ENCODE results near the gene ZNF714.

The ZNF714 gene

DNA sequence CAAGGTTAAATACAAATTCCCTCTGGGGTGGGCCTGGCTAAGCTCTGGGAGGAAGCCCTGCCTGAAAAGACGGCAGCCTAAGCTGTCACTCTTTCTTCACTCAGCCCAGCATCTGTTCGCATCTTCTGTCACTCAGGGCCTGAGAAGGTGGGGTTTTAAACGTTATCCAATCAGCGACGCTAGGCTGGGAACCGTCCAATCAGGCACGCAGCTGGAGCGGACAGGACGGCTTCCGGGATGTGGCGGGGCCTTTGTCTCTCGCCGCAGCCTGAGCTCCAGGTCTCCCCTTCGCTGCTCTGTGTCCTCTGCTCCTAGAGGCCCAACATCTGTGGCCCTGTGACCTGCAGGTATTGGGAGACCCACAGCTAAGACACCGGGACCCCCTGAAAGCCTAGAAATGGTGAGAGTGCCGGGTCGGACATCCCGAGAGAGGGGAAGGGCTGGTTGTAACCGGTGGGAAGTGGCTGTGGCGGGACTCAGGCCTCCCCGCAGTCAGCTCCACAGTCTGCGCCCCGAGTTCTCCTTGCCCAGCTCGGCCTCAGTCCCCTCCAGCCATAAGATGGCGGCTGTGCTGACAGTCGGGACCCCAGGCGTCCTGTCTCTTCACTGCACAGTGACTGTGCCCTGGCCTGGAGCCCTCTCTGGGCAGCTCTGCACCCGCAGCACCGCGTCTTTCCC, 59.9 kb downstream of the ZNF714 start, which contains the start of gene ZNF431:
TSS of gene ZNF431 (plus strand) at position 254 of the 678 bp plus-strand sequence. CDS start at position 398, 144 bp downstream.
- Histone ChIP-seq H3K9me3 (replicated peaks in 1 of 11) (peaks cover 36 to 41% (median 39%) of the 10 kb centered on the region in 11 experiments), H4K20me1 (peaks cover 0 to 5% (median 0%) of the 10 kb centered on the region in 11 experiments; a peak in 1 of 22 replicates), H3K27ac (peak within 1 kb of the TSS; percentile 87 to 97 (median 93)), H3K4me3 (peak within 1 kb of the TSS; percentile 75 to 94 (median 88)), H3K36me3 (peaks cover 37 to 40% (median 39%) of the 10 kb centered on the region in 11 experiments), H3K4me1 (peaks cover 0 to 15% (median 10%) of the 10 kb centered on the region in 10 experiments; a peak in 12 of 20 replicates), H3K9ac (peak within 1 kb of the TSS; percentile 89 to 97 (median 94)), H3K27me3 (no peaks in the 10 kb centered on the region), H3K4me2 (peak within 1 kb of the TSS; percentile 71 to 93 (median 85))
- no peak for TF ChIP-seq Cebpa-rat (IDR thresholded peaks at IDR 0.05)

DNA sequence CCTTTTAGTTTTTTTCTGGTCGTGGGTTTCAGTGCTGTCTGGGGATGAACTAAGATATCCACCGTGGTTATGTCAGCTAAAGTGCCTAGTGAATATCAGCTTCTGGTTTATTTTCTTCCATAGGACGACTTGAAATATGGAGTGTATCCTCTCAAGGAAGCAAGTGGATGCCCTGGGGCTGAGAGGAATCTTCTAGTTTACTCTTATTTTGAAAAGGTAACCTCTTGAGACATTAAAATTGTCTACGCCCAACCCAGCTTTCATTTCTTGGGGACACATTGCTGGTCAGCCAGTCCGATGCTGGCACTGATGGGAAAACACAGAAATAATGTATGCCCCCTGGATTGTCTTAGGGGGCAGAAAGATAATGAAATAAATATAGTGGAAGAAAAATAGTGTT, 61.4 kb downstream of the ZNF714 start:
- peaks cover 0 to 5% (median 0%) of the 10 kb centered on the region in 11 experiments; a peak in 1 of 22 replicates for H4K20me1 ChIP-seq
- H3K27me3 ChIP-seq = no peaks in the 10 kb centered on the region
- peaks cover 0 to 15% (median 10%) of the 10 kb centered on the region in 10 experiments; a peak in 12 of 20 replicates for H3K4me1 ChIP-seq
- peak overlapping the region in 1 of 11 experiments; percentile 91; a peak in 1 of 22 replicates for H3K27ac ChIP-seq
- peaks cover 51 to 56% (median 54%) of the 10 kb centered on the region in 11 experiments for H3K9me3 ChIP-seq (replicated peaks in 1 of 11)
- H3K9ac ChIP-seq = peak overlapping the region in 6 of 11 experiments; percentile 89 to 97 (median 94); a peak in 4 of 22 replicates
- H3K4me2 ChIP-seq = peak overlapping the region; percentile 71 to 93 (median 85); a peak in 21 of 22 replicates
- H3K4me3 ChIP-seq = peak overlapping the region in 9 of 10 experiments; percentile 75 to 94 (median 88); a peak in 14 of 20 replicates
- no peak for TF ChIP-seq Cebpa-rat (IDR thresholded peaks at IDR 0.05)
- peaks cover 52 to 55% (median 54%) of the 10 kb centered on the region in 11 experiments for H3K36me3 ChIP-seq

DNA sequence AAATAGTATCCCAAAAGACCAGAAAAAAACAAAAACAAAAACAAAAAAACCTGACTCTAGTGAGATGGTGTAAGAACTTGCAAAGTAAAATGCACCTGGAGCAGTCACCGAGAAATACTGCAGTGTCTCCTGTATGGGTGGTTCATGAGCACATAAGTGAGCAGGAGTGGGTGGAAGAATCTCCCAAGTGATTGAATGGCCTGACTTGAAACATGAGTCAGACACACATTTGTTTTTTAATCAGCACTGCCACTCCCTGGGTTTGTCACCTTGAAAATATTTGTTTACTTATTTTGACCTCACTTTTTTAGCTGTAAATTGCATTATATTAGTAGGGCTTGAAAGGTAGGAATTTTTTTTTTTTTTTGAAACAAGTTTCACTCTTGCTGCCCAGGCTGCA, 61.9 kb downstream of the ZNF714 start:
- Histone ChIP-seq H3K4me3 (peak overlapping the region in 8 of 10 experiments; percentile 17 to 94 (median 88); a peak in 12 of 20 replicates), H3K27ac (no peak overlapping the region), H3K4me1 (peaks cover 0 to 15% (median 10%) of the 10 kb centered on the region in 10 experiments; a peak in 12 of 20 replicates), H3K9me3 (replicated peaks in 1 of 11) (peaks cover 56 to 61% (median 58%) of the 10 kb centered on the region in 11 experiments), H3K9ac (no peak overlapping the region), H4K20me1 (peaks cover 0 to 5% (median 0%) of the 10 kb centered on the region in 11 experiments; a peak in 1 of 22 replicates), H3K36me3 (peaks cover 56 to 60% (median 58%) of the 10 kb centered on the region in 11 experiments), H3K27me3 (no peaks in the 10 kb centered on the region), H3K4me2 (peak overlapping the region in 2 of 11 experiments; percentile 85; a peak in 2 of 22 replicates)
- TF ChIP-seq Cebpa-rat (IDR thresholded peaks at IDR 0.05) = no peak

DNA sequence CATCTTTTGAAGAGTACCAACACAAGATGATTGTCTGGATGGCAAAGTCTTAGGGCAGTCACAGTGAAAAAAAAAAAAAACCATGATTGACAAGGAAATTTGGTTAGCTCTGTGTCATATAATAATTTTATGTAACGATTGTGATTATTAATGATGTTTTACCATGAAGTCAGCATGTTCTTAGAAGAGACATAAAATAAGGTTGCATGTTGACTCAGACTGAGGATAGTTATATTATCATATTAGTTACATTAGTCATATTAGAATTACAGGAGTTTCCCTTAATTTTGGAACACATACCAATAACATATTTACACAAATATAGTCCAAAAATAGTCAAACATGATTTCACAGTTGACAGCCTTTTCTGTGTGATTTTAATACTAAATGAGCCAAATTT, 65.5 kb downstream of the ZNF714 start:
- TF ChIP-seq Cebpa-rat (IDR thresholded peaks at IDR 0.05) = no peak
- H3K9ac ChIP-seq = no peak overlapping the region
- peaks cover 92 to 98% (median 95%) of the 10 kb centered on the region in 11 experiments for H3K9me3 ChIP-seq (replicated peaks in 1 of 11)
- H3K4me3 ChIP-seq = peak overlapping the region in 3 of 10 experiments; percentile 12 to 34 (median 18); a peak in 2 of 20 replicates
- H3K4me2 ChIP-seq = no peak overlapping the region
- H3K27ac ChIP-seq = no peak overlapping the region
- no peaks in the 10 kb centered on the region; a peak in 1 of 22 replicates for H4K20me1 ChIP-seq
- no peaks in the 10 kb centered on the region for H3K27me3 ChIP-seq
- H3K4me1 ChIP-seq = peaks cover 0 to 12% (median 9%) of the 10 kb centered on the region in 10 experiments; a peak in 12 of 20 replicates
- peaks cover 93 to 97% (median 95%) of the 10 kb centered on the region in 11 experiments for H3K36me3 ChIP-seq

DNA sequence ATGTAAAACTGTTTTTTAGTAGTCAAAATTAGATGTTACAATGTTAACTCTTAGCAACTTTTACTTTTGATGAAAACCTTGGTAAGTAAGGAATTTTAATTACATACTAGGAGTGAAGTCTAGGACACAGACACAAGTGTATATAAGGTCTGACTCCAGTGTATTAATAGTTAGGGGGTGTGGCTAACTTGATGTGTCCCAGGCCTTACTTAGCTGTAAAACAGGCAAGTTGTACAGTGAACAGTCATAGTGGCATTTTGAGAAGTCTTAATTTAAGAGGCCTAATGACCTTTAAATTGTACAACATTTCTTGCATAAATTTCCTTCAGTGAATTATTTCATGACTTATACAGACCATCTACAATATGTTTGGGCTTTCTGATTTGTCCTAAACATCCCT, 66.7 kb downstream of the ZNF714 start:
- H3K27ac ChIP-seq = no peak overlapping the region
- H3K4me3 ChIP-seq = no peak overlapping the region
- H4K20me1 ChIP-seq = no peaks in the 10 kb centered on the region; a peak in 1 of 22 replicates
- H3K36me3 ChIP-seq = peaks cover 100% of the 10 kb centered on the region in 11 experiments
- no peaks in the 10 kb centered on the region for H3K27me3 ChIP-seq
- H3K9me3 ChIP-seq (replicated peaks in 1 of 11) = peaks cover 97 to 100% (median 100%) of the 10 kb centered on the region in 11 experiments
- no peak overlapping the region for H3K9ac ChIP-seq
- H3K4me1 ChIP-seq = 0 out of 20 replicates have a peak, but pooled peaks cover 0 to under 1% (median 0%) of the 10 kb centered on the region in 10 experiments
- H3K4me2 ChIP-seq = no peak overlapping the region
- no peak for TF ChIP-seq Cebpa-rat (IDR thresholded peaks at IDR 0.05)

DNA sequence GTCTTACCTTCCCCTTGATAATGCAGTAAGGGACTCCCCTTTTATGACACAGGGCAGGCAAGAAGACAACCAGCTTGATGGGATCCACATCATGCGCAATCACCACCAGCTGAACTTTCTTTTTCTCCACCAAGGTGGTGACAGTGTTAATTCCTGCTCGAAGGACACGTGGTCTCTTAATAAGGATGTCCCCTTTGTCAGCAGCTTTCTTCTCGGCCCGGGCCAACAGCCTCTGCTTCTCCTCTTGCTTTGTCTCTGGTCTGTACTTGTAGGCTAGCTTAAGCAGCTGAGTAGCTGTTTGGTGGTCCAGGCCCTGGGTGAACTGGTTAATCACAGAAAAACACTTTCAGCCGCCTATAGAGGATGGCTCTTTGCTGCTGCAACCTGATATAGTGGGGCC, 67.9 kb downstream of the ZNF714 start:
- peaks cover 88 to 95% (median 93%) of the 10 kb centered on the region in 11 experiments for H3K9me3 ChIP-seq (replicated peaks in 1 of 11)
- H3K9ac ChIP-seq = no peak overlapping the region
- no peak overlapping the region for H3K27ac ChIP-seq
- no peaks in the 10 kb centered on the region for H3K27me3 ChIP-seq
- no peaks in the 10 kb centered on the region; a peak in 1 of 22 replicates for H4K20me1 ChIP-seq
- H3K4me2 ChIP-seq = no peak overlapping the region
- H3K4me3 ChIP-seq = peak overlapping the region in 4 of 10 experiments; percentile 4 to 35 (median 24); a peak in 2 of 20 replicates
- H3K4me1 ChIP-seq = no peaks in the 10 kb centered on the region
- no peak for TF ChIP-seq Cebpa-rat (IDR thresholded peaks at IDR 0.05)
- peaks cover 91 to 93% (median 92%) of the 10 kb centered on the region in 11 experiments for H3K36me3 ChIP-seq

DNA sequence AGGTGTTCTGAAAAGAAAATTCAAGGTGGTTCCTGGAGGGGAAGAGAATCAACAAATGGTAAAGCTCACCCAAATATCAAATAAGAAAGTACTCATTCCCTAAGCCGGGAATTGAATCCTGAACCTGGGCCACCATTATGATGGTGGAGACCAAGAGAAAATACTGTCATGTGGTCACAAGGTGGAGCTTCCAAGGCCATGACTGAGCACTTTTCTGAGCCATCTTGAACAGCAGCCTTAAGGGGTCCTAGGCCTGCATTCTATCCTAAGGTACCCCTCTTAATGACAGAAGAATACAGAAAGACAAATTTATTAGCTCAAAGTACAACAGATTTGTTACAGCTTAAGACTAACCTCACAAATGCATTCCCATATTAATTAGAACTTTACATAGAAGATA, 69.5 kb downstream of the ZNF714 start:
- no peak overlapping the region for H3K4me2 ChIP-seq
- H3K36me3 ChIP-seq = peaks cover 87 to 91% (median 88%) of the 10 kb centered on the region in 11 experiments
- no peak overlapping the region for H3K27ac ChIP-seq
- H3K4me3 ChIP-seq = no peak overlapping the region
- peaks cover 0 to 10% (median 0%) of the 10 kb centered on the region in 11 experiments; a peak in 4 of 22 replicates for H4K20me1 ChIP-seq
- no peaks in the 10 kb centered on the region for H3K4me1 ChIP-seq
- peaks cover 84 to 92% (median 90%) of the 10 kb centered on the region in 11 experiments for H3K9me3 ChIP-seq (replicated peaks in 1 of 11)
- TF ChIP-seq Cebpa-rat (IDR thresholded peaks at IDR 0.05) = no peak
- H3K9ac ChIP-seq = no peak overlapping the region
- H3K27me3 ChIP-seq = no peaks in the 10 kb centered on the region

DNA sequence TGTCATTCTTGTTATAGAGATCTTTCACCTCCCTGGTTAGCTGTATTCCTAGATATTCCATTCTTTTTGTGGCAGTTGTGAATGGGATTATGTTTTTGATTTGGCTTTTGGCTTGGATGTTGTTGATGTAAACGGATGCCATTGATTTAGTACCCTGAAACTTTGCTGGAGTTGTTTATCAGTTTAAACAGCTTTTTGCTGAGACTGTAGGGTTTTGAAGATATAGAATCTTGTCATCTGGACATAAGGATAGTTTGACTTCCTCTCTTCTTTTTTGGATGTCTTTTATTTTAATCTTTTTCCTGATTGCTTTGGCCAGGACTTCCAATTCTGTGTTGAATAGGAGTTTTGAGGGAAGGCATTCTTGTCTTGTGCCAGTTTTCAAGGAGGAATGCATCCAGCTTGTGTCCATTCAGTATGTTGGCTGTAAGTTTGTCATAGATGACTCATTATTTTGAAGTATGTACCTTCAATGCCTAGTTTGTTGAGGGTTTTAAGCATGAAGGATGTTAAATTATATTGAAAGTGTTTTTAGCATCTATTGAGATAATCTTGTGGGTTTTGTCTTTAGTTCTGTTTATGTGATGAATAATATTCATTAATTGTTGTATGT, 76.6 kb downstream of the ZNF714 start:
- Histone ChIP-seq H3K27ac (no peak overlapping the region), H3K36me3 (peaks cover 82 to 91% (median 88%) of the 10 kb centered on the region in 11 experiments), H3K9ac (no peak overlapping the region), H4K20me1 (peaks cover 0 to 65% (median 8%) of the 10 kb centered on the region in 11 experiments; a peak in 8 of 22 replicates), H3K4me1 (no peaks in the 10 kb centered on the region), H3K9me3 (replicated peaks in 1 of 11) (peaks cover 77 to 90% (median 82%) of the 10 kb centered on the region in 11 experiments), H3K27me3 (no peaks in the 10 kb centered on the region), H3K4me3 (0 out of 20 replicates have a peak overlapping the region, but pooled peaks of 1 of the 10 experiments have one; percentile 22), H3K4me2 (no peak overlapping the region)
- TF ChIP-seq Cebpa-rat (IDR thresholded peaks at IDR 0.05) = no peak

Measured in BLaER1 treated with 17β-estradiol and CSF1 and Interleukin-3, amounts not matched to agents 10 nM and 100 nM (cell line).